Epithelial cell of esophagus (primary cell): ENCODE data around the gene SHISA5.
"Not testable (repeated sequence)": the region's sequence is repeated elsewhere in the genome, so short reads cannot be mapped to it uniquely, and the experiment has no call there.

Experiments
- DNase-seq: peaks from one replicate; pipeline ENCODE4 v3.0.0; 2010; ENCODE audit warnings: low read depth
- H3K4me3 ChIP-seq: 2 replicates; pipeline ENCODE4 v1.5.1; 2011; ENCODE audit warnings: mild to moderate bottlenecking, low read length, control low read depth
- TF ChIP-seq, protein P1 (sequence below): IDR thresholded peaks from 2 replicates; pipeline ENCODE4 v1.5.1; 2011; ENCODE audit warnings: low read depth, mild to moderate bottlenecking, low read length, control low read depth, inconsistent platforms; ENCODE audit not compliant: insufficient read depth; ENCODE audit errors: missing control alignments

The SHISA5 gene, protein sequence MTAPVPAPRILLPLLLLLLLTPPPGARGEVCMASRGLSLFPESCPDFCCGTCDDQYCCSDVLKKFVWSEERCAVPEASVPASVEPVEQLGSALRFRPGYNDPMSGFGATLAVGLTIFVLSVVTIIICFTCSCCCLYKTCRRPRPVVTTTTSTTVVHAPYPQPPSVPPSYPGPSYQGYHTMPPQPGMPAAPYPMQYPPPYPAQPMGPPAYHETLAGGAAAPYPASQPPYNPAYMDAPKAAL

DNA sequence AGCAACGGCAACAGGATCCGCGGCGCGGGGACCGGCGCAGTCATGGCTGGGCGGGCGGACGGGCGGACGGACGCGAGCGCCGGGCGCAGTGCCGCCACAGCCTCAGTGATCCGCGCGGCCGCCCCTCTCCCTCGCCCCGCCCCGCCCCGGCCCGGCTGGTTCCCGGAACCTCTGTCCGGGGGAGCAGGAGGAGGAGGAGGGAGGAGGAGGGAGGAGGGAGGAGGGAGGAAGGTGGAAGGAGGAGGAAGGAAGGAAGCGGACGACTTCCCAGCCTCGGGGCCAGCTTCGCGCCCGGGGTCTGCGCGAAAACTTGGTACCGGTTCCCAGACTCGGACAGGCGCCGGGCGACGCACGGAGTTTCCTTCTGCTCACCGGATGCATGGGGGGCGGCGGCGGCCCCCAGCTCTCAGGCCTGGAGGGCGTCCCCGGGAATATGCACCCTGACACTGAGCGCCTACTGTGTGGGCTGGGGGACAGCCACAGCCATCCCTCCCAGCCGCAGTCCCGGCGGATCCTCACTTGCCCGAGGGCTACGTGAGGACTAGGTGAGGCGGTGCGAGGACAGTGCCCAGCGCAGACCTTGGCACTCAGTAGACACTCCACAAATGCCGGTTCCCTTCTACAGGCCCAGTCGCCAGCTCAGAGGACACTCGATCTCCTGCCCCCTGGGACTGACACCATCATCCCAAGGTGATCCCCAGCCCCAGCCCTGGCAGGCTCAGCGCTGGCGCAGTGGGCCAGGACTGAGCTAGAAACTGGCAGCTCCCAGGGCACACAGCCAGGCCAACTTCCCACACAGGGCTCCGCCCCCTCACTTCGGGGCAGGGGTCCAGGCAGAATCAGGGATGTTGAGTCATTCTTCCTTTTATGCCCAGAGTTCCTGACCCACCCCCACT is at the start of gene SHISA5:
SHISA5 (minus strand) TSS at position 124 of the 896 bp plus-strand sequence; CDS start at position 44, 80 bp downstream.
- TF ChIP-seq, protein P1, sequence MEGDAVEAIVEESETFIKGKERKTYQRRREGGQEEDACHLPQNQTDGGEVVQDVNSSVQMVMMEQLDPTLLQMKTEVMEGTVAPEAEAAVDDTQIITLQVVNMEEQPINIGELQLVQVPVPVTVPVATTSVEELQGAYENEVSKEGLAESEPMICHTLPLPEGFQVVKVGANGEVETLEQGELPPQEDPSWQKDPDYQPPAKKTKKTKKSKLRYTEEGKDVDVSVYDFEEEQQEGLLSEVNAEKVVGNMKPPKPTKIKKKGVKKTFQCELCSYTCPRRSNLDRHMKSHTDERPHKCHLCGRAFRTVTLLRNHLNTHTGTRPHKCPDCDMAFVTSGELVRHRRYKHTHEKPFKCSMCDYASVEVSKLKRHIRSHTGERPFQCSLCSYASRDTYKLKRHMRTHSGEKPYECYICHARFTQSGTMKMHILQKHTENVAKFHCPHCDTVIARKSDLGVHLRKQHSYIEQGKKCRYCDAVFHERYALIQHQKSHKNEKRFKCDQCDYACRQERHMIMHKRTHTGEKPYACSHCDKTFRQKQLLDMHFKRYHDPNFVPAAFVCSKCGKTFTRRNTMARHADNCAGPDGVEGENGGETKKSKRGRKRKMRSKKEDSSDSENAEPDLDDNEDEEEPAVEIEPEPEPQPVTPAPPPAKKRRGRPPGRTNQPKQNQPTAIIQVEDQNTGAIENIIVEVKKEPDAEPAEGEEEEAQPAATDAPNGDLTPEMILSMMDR: no peak
- DNase-seq: peak; percentile 54
- H3K4me3 ChIP-seq: peak within 1 kb of the TSS; percentile 59

DNA sequence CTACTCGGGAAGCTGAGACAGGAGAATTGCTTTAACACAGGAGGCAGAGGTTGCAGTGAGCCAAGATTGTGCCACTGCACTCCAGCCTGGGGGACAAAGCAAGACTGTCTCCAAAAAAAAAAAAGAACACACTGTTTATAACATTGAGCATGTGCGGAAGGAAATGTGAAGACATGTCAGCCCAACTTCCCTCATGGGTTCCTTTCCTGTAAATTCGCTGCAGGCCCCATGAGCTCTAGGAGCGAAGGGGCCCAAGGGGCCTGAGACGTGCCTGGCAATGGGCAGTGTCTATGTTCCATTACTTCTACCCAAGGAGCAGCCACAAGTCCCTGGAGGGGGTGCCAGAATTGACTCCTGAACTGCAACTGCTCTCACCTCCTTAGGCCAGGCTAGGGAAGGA is 49.4 kb upstream of the SHISA5 start:
- no peak for DNase-seq
- TF ChIP-seq, protein P1: no peak
- H3K4me3 ChIP-seq: no peak overlapping the region

DNA sequence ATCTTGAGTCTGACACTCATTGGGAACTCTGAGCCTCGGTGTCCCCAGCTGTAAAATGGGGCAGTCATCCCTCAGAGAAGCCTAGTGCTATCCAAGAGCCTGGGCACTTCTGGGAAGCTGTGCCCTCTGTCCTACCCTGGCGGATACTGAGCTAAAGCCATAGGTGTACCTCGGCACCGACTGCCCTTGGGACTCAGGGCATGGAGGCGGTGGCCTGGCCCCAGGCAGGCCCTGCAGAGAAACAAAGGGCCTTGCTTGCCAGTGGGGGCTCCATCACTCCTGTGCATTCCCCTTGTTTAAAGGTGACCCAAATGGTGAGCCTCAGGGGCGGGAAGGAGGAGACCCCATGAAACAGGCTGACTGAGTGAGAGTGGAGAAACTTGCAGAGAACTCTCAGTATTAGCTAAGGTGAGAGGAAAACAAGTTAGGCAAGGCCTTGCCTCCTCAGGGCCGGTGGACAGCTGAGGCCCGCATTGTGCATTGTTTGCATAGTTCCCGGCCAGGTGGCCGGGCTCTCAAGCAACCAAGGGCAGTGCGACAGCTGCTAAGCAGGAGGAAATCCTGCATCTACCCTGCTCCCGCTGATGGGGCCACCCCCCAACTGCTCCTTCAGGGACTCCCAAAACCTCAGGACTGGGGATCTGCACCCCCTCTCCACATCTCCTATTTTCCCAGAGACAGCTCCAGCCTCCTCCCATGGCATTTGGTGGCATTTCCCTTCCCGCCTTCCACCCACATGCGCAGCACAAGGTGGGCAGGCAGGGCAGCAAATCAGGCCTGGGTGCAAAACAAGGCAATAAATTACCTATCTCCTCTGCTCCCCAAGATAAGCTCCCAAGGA is 48.4 kb upstream of the SHISA5 start:
- TF ChIP-seq, protein P1: no peak
- H3K4me3 ChIP-seq: no peak overlapping the region
- DNase-seq: no peak

DNA sequence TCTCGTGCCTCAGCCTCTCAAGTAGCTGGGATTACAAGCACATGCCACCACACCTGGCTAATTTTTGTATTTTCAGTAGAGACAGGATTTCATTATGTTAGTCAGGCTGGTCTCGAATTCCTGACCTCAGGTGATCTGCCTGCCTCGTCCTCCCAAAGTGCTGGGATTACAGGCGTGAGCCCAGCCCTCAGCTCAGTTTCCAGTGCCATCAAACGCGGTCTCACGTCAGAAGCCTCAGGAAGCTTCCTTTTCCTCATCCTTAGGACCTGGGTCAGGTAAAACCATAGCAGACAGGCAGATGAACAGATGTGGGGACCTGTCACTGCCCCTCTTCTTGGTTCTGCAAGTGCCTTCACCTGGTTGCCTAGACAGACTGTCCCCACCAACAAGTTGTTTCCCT is 47.7 kb upstream of the SHISA5 start:
- H3K4me3 ChIP-seq, DNase-seq: not testable (repeated sequence)

DNA sequence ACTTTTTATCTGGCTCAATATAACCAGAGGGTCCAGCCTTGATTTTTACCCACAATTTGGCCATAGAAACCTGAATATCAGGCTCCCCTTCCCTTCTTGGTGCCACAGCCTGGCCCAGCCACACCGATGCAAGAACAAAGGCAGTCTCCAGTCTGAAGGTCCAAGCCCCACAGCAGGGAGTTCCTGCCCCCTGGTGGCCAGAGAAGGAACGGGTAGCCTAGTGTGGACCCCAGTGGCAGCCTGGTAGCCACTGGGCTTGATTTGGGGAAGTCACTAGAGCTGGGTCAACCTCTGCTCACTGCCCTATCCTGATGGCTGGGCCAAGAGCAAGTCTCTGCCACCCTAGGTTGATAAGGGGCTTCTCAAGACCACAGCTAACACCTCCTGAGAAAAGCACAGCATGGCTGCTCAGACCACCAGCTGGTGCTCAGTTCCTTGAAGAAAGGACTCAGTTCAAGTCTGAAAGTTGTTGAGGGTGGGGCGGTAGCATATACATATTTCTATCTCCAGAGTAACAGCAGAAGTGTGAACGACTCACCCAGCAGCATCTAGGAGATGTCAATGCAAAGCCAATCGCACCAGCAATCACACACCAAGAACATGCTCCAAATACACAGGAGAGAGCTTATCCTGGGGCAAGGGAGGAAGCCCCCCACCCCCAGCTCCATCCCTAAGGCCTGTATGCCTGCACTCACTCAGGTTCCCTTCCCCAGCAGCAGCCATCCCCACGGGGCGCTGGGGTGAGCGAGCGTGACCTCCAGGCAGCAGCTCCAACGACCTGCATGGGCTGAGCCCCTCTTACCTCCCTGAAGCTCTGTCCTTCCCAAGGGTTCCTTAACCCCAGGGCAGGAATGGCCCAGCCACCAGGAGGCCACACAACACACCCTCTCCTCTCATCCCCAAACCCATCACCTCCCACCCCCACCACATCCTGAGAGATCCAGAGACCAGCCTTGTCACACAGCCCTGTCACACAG is 45.0 kb upstream of the SHISA5 start:
- no peak overlapping the region for H3K4me3 ChIP-seq
- TF ChIP-seq, protein P1: peak; percentile 93
- DNase-seq: peak; percentile 71

DNA sequence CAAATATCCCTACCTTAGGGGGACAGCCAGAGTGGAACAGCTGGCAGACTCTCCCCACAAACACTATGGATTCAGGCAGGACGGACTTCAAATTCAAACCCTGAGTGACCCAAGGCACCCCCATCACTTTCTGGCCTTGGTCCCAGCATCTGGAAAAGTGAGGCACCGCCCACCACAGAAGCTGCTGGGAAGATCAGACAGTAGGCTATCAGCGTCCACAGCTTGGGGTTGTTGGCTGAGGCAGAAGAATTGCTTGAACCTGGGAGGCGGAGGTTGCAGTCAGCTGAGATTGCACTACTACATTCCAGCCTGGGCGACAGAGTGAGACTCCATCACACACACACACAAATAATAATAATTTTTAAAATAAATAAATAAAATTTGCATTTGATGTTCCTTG is 44.2 kb upstream of the SHISA5 start:
- no peak overlapping the region for H3K4me3 ChIP-seq
- TF ChIP-seq, protein P1: no peak
- no peak for DNase-seq
